ENCODE results near the gene OR2M3.
"Not testable (repeated sequence)": the region's sequence is repeated elsewhere in the genome, so short reads cannot be mapped to it uniquely, and the experiment has no call there.

The OR2M3 gene

GRCh38 chr1:248196965-248197364 is at the start of gene OR2M3:
Gene OR2M3 (plus strand): TSS chr1:248197265. CDS start chr1:248203068, 5,803 bp downstream.
- no peak within 1 kb of the TSS for H3K4me3 ChIP-seq (ENCODE audit: low read depth, low read length)
- no peak for DNase-seq (ENCODE audit: low read depth)

- DNase-seq (ENCODE audit: low read depth): no peak
- no peak overlapping the region for H3K4me3 ChIP-seq (ENCODE audit: low read depth, low read length)
Observed at GRCh38 chr1:248152056-248152827, 44.8 kb upstream of the OR2M3 start.

- no peak for DNase-seq (ENCODE audit: low read depth)
- no peak overlapping the region for H3K4me3 ChIP-seq (ENCODE audit: low read depth, low read length)
Observed at GRCh38 chr1:248155927-248156326, 41.1 kb upstream of the OR2M3 start.

GRCh38 chr1:248158758-248159157 is 38.3 kb upstream of the OR2M3 start:
- H3K4me3 ChIP-seq (ENCODE audit: low read depth, low read length): no peak overlapping the region
- DNase-seq (ENCODE audit: low read depth): no peak

- H3K4me3 ChIP-seq (ENCODE audit: low read depth, low read length): no peak overlapping the region
- no peak for DNase-seq (ENCODE audit: low read depth)
Observed at GRCh38 chr1:248164031-248164430, 33.0 kb upstream of the OR2M3 start.

GRCh38 chr1:248165186-248165585 is 31.9 kb upstream of the OR2M3 start:
- no peak for DNase-seq (ENCODE audit: low read depth)
- no peak overlapping the region for H3K4me3 ChIP-seq (ENCODE audit: low read depth, low read length)

GRCh38 chr1:248174521-248174920 is 22.5 kb upstream of the OR2M3 start, which contains the start of gene OR2M2:
Gene OR2M2 (plus strand): TSS chr1:248174821. CDS start chr1:248179986, 5,165 bp downstream.
- no peak for DNase-seq (ENCODE audit: low read depth)
- no peak within 1 kb of the TSS for H3K4me3 ChIP-seq (ENCODE audit: low read depth, low read length)

- DNase-seq (ENCODE audit: low read depth): no peak
- H3K4me3 ChIP-seq (ENCODE audit: low read depth, low read length): no peak overlapping the region
Observed at GRCh38 chr1:248183996-248184395, 13.1 kb upstream of the OR2M3 start.

GRCh38 chr1:248187363-248187762 is 9.7 kb upstream of the OR2M3 start:
- H3K4me3 ChIP-seq (ENCODE audit: low read depth, low read length): no peak overlapping the region

GRCh38 chr1:248189026-248189425 is 8.0 kb upstream of the OR2M3 start:
- no peak for DNase-seq (ENCODE audit: low read depth)
- no peak overlapping the region for H3K4me3 ChIP-seq (ENCODE audit: low read depth, low read length)

More at GRCh38 chr1:248187363-248187762, 9.7 kb upstream of the OR2M3 start:
- DNase-seq (ENCODE audit: low read depth): no peak

- H3K4me3 ChIP-seq (ENCODE audit: low read depth, low read length): no peak overlapping the region
Observed at GRCh38 chr1:248194117-248194516, 2.9 kb upstream of the OR2M3 start.

GRCh38 chr1:248215880-248216279 is 18.8 kb downstream of the OR2M3 start:
- DNase-seq (ENCODE audit: low read depth): no peak
- H3K4me3 ChIP-seq (ENCODE audit: low read depth, low read length): no peak overlapping the region

More at GRCh38 chr1:248194117-248194516, 2.9 kb upstream of the OR2M3 start:
- DNase-seq (ENCODE audit: low read depth): no peak

GRCh38 chr1:248225537-248225936 is 28.5 kb downstream of the OR2M3 start:
- H3K4me3 ChIP-seq (ENCODE audit: low read depth, low read length): no peak overlapping the region
- DNase-seq (ENCODE audit: low read depth): no peak

- no peak for DNase-seq (ENCODE audit: low read depth)
- H3K4me3 ChIP-seq (ENCODE audit: low read depth, low read length): no peak overlapping the region
Observed at GRCh38 chr1:248229360-248229908, 32.4 kb downstream of the OR2M3 start.

- no peak for DNase-seq (ENCODE audit: low read depth)
- H3K4me3 ChIP-seq (ENCODE audit: low read depth, low read length): no peak within 1 kb of the TSS
Observed at GRCh38 chr1:248231117-248231516, 34.1 kb downstream of the OR2M3 start, which contains the start of gene OR2M4. Gene OR2M4 (plus strand): TSS chr1:248231417. CDS start chr1:248238929, 7,512 bp downstream.

- H3K4me3 ChIP-seq (ENCODE audit: low read depth, low read length): no peak overlapping the region
- no peak for DNase-seq (ENCODE audit: low read depth)
Observed at GRCh38 chr1:248239478-248239877, 42.4 kb downstream of the OR2M3 start.

GRCh38 chr1:248243204-248243603 is 46.1 kb downstream of the OR2M3 start:
- DNase-seq (ENCODE audit: low read depth): no peak

GRCh38 chr1:248259309-248259708 is 62.2 kb downstream of the OR2M3 start:
- not testable (repeated sequence) for H3K4me3 ChIP-seq (ENCODE audit: low read depth, low read length); DNase-seq (ENCODE audit: low read depth)

More at GRCh38 chr1:248243204-248243603, 46.1 kb downstream of the OR2M3 start:
- no peak overlapping the region for H3K4me3 ChIP-seq (ENCODE audit: low read depth, low read length)
